Activated T-cell treated with anti-CD3 and anti-CD28 coated beads, Interleukin-2, amount 50 U/mL, for 24 hours (primary cell): ENCODE measurements around the gene CCDC80.

ENCODE experiments used
- DNase-seq: peaks from one replicate; pipeline ENCODE4 v3.0.0-alpha.2; 2020
- H3K27ac Mint-ChIP-seq: 2 replicates; pipeline ENCODE4 v1.8.0; 2020; ENCODE audit warnings: mild to moderate bottlenecking, mixed read lengths
- H3K27me3 Mint-ChIP-seq: 2 replicates; pipeline ENCODE4 v1.8.0; 2020; ENCODE audit warnings: mixed read lengths
- H3K36me3 Mint-ChIP-seq: 2 replicates; pipeline ENCODE4 v1.8.0; 2020; ENCODE audit warnings: low read depth, mixed read lengths
- H3K4me1 Mint-ChIP-seq: 2 replicates; pipeline ENCODE4 v1.8.0; 2020; ENCODE audit warnings: low read depth, mixed read lengths
- H3K4me3 Mint-ChIP-seq: 2 replicates; pipeline ENCODE4 v1.8.0; 2020; ENCODE audit warnings: mild to moderate bottlenecking, moderate library complexity, mixed read lengths
- H3K9me3 Mint-ChIP-seq: 2 replicates; pipeline ENCODE4 v1.8.0; 2020; ENCODE audit warnings: mixed read lengths

The CCDC80 gene, protein sequence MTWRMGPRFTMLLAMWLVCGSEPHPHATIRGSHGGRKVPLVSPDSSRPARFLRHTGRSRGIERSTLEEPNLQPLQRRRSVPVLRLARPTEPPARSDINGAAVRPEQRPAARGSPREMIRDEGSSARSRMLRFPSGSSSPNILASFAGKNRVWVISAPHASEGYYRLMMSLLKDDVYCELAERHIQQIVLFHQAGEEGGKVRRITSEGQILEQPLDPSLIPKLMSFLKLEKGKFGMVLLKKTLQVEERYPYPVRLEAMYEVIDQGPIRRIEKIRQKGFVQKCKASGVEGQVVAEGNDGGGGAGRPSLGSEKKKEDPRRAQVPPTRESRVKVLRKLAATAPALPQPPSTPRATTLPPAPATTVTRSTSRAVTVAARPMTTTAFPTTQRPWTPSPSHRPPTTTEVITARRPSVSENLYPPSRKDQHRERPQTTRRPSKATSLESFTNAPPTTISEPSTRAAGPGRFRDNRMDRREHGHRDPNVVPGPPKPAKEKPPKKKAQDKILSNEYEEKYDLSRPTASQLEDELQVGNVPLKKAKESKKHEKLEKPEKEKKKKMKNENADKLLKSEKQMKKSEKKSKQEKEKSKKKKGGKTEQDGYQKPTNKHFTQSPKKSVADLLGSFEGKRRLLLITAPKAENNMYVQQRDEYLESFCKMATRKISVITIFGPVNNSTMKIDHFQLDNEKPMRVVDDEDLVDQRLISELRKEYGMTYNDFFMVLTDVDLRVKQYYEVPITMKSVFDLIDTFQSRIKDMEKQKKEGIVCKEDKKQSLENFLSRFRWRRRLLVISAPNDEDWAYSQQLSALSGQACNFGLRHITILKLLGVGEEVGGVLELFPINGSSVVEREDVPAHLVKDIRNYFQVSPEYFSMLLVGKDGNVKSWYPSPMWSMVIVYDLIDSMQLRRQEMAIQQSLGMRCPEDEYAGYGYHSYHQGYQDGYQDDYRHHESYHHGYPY

DNA sequence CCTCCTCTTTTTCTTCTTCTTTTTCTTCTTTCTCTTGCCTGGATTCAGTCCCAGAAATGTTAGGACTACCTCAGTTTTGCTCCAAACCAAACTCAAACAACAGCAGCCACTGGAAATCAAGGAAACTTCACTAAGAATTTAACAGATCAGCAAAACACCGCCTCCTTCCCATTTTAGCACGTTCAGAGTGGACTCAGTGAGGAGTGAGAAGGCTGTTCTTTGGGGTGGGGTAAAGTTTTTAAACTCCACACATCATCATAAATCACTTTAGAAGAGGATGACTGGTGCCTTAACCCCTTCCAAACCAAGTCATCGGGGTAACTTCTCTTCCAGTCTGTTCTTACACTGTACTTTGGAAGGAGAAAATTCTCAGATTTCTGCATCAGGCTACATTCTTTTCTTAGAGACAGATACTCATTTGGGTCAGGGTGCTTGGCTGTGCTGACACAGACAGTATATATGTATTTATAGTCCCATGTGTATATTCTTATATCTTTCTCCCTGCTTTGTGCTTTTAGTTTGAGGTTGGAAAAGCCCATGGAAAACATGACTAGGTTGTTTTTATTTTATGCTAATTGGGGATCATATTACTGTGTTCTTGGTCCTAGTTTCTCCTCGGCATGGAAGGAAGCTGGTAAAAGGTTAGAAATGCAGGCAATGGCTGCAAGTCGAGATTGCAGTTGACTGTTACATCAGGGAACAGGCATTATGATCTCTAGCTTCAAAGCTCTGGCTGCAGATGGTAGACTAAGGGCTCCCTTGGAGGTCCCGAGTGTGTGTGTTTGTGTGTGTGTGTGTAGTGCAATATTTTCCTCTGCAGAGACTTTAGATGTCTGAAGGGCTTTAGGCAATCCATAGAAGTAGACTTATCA lies at the start of gene CCDC80:
Gene CCDC80, minus strand, starts transcription at position 214 of the 872 bp plus-strand sequence. CDS start 1,238 bp downstream, outside the sequence.
- H3K4me1 Mint-ChIP-seq: peaks cover 17% of the 10 kb centered on the region
- H3K4me3 Mint-ChIP-seq: no peak within 1 kb of the TSS
- no peak within 1 kb of the TSS for H3K27ac Mint-ChIP-seq
- DNase-seq: no peak
- H3K36me3 Mint-ChIP-seq: no peaks in the 10 kb centered on the region
- H3K27me3 Mint-ChIP-seq: peaks cover 4% of the 10 kb centered on the region
- H3K9me3 Mint-ChIP-seq: no peaks in the 10 kb centered on the region

DNA sequence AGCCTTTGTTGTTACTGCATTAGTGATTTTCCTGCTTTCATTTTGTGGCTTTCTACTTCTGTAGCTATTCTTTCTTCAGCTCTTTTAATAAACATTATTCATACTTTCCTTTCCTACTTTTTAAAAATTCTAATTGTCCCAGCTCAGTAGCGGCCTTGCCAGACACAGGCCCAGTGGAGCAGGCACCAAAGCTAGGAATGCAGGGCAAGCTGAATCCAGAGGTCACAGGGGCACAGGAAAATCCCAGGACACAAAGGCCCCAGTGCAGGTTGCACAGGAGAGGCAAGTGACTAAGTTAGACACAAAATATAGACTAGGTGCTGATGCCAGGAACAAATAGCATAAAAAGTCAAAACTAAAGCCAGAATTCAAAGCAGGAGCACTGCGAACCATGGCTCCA lies 49.0 kb upstream of the CCDC80 start:
- Mint-ChIP-seq H3K4me3 (no peak overlapping the region), H3K4me1 (peaks cover 11% of the 10 kb centered on the region), H3K27ac (no peak overlapping the region)

DNA sequence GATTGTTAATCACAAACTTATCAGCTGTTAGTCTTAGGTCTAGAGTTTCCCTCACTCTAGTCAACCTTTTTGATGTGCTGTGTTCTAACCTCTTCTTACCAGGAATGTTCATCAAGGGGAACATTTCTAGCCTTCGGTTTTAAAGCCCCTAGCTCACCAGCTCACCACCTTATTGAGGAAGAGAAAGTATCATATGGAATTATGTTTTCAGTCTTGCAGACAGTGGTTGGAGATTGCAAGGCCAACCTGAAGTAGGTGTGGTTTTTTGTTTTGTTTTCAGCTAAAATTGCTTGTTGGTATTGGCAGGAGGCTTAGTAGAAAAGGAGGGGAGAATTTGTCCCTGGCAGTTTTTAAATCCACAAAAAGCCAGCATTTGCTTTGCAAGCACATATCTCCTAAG lies 48.4 kb upstream of the CCDC80 start:
- H3K27ac Mint-ChIP-seq: no peak overlapping the region
- no peaks in the 10 kb centered on the region for H3K36me3 Mint-ChIP-seq
- peaks cover 11% of the 10 kb centered on the region for H3K4me1 Mint-ChIP-seq
- H3K4me3 Mint-ChIP-seq: no peak overlapping the region
- DNase-seq: no peak
- H3K9me3 Mint-ChIP-seq: no peaks in the 10 kb centered on the region
- H3K27me3 Mint-ChIP-seq: peaks cover 13% of the 10 kb centered on the region

More for the DNA sequence above, 49.0 kb upstream of the CCDC80 start:
- Mint-ChIP-seq H3K9me3 (no peaks in the 10 kb centered on the region), H3K36me3 (no peaks in the 10 kb centered on the region), H3K27me3 (peaks cover 13% of the 10 kb centered on the region)
- no peak for DNase-seq

DNA sequence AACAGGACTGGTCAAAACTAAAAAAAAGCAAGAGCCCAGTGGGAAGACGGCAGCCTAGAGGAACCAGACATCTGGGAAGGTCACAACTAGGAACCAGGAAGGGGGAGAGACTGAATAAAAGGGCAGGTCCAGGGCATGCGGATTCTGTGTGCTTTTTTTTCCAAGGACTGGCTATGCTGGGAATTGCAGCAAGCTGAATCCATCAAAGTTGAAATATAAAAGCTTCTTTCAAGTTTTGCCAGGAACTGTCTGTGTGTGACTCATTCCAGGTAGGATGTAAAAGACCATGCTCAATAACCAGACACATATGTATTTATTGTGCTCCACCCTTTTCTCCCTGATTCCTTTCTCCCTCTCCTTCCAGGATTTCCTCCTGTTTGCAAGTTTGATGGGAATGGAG lies 47.9 kb upstream of the CCDC80 start:
- H3K36me3 Mint-ChIP-seq: no peaks in the 10 kb centered on the region
- H3K27ac Mint-ChIP-seq: no peak overlapping the region
- H3K9me3 Mint-ChIP-seq: no peaks in the 10 kb centered on the region
- peaks cover 13% of the 10 kb centered on the region for H3K27me3 Mint-ChIP-seq
- peaks cover 11% of the 10 kb centered on the region for H3K4me1 Mint-ChIP-seq
- no peak for DNase-seq
- H3K4me3 Mint-ChIP-seq: no peak overlapping the region

DNA sequence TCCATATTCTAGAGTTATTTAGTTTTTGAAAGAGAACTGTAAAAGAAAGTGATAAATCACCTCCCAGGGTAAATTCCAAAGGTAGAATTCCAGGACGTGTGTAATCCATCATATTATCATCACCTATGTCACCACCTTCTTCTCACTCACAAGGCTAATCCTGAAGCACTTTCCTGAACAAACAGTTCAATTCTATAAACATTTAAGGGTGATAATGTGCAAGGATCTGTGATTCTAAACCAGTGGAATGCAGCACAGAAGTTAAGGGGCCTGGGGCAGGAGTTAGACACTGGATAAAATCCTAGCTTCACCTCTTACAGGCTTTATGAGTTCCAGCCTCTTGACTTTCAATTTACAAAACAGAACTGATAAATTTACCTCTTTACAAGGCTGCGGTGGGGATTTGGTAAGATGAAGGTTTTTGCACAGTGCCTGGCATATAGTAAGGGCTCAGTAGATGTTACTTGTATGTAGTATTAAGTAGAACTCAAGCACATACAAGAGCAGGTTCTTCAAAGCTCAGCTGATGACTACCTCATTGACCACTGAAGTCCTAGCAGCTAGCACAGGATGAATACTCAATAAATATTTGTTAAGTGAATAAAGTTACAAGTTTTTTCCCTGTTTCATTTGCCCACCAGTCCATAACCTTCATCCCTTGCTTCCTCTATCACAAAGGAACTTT lies 47.3 kb upstream of the CCDC80 start:
- no peaks in the 10 kb centered on the region for H3K9me3 Mint-ChIP-seq
- no peak overlapping the region for H3K27ac Mint-ChIP-seq
- no peak overlapping the region for H3K4me3 Mint-ChIP-seq

DNA sequence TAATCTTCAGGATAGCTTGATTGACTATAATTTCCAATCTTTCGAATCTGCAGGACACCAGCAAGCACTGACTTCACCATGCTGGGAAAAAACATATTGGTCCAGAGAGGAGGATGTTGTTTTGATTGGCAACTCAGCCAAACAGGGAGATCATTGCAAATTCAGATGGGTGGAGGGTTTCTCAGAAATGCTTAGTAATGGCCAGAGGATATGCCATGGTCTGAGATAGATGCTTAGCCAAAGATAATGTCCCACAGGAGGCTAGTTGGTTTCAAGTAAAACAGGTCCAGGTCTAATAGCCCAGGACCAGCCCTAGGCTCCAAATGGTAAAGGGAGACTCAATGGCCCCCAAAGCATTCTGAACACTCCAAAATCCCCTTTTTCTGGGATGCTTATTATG lies 46.7 kb upstream of the CCDC80 start:
- DNase-seq: no peak

More for the DNA sequence above, 47.3 kb upstream of the CCDC80 start:
- no peak for DNase-seq
- Mint-ChIP-seq H3K27me3 (peaks cover 13% of the 10 kb centered on the region), H3K4me1 (peaks cover 11% of the 10 kb centered on the region), H3K36me3 (no peaks in the 10 kb centered on the region)

DNA sequence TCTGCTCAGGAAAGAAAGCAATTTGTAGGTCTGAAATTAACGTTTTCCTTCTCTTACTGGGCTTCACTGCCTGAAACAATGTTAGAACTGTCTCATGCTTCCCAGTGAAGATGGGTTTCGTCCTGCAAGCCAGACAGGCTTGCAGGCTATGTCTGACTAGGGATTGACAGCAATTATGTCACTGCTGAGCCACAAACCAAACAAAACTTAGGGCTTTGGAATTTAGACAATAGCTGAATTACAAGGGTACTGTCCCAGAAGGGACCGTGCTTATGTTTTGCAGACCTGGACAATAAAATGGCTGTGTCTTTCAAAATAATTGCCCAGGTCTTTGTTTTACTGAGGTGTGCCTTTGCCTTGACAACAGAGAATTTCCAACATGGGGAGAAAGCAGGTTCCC lies 46.3 kb upstream of the CCDC80 start:
- H3K4me1 Mint-ChIP-seq: peaks cover 11% of the 10 kb centered on the region
- H3K36me3 Mint-ChIP-seq: no peaks in the 10 kb centered on the region
- H3K9me3 Mint-ChIP-seq: no peaks in the 10 kb centered on the region
- peaks cover 13% of the 10 kb centered on the region for H3K27me3 Mint-ChIP-seq
- no peak overlapping the region for H3K4me3 Mint-ChIP-seq
- no peak overlapping the region for H3K27ac Mint-ChIP-seq
- DNase-seq: no peak

More for the DNA sequence above, 46.7 kb upstream of the CCDC80 start:
- peaks cover 11% of the 10 kb centered on the region for H3K4me1 Mint-ChIP-seq
- no peaks in the 10 kb centered on the region for H3K9me3 Mint-ChIP-seq
- H3K27me3 Mint-ChIP-seq: peaks cover 13% of the 10 kb centered on the region
- no peak overlapping the region for H3K4me3 Mint-ChIP-seq
- H3K27ac Mint-ChIP-seq: no peak overlapping the region
- no peaks in the 10 kb centered on the region for H3K36me3 Mint-ChIP-seq

DNA sequence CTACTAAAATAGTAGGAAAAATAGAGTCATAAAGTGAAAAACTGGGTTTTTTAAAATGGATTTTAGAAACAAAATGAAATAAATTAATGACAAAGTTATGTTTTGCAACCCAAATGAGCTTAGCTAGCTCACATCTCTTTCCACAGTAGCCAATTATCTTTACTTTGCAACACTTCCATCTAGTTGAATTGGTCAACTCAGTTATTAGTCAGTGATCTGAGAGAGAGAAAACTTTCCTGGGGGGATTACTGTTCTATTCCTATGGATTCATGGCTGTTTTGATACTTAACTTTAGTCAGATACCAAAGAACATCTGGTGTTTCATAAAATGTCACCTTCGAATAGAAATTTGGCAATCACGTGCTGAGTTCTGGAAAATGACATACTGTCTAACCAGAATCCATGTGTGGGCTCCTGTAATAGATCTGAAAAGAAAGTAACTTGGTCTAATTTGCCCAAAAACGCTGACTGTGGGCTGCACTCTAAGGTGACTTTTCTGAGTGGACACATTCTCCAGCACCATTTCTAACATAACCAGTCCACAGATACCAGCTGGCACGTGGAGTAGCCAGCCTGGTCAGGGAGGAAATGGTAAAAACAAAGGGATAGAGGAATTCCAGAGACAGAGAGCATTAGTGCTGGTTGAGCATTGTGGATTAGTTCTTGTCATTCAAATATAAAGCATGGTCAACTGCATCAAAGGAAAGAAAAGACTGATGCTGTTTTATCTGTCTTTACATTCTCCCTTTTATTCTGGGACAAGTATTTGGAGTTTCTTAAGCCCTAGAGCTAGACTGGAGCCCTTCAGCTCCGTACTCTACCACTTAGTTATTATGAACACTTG lies 45.2 kb upstream of the CCDC80 start:
- Mint-ChIP-seq H3K4me1 (peaks cover 14% of the 10 kb centered on the region), H3K9me3 (no peaks in the 10 kb centered on the region), H3K36me3 (no peaks in the 10 kb centered on the region), H3K27ac (no peak overlapping the region), H3K4me3 (no peak overlapping the region), H3K27me3 (peaks cover 13% of the 10 kb centered on the region)
- no peak for DNase-seq

DNA sequence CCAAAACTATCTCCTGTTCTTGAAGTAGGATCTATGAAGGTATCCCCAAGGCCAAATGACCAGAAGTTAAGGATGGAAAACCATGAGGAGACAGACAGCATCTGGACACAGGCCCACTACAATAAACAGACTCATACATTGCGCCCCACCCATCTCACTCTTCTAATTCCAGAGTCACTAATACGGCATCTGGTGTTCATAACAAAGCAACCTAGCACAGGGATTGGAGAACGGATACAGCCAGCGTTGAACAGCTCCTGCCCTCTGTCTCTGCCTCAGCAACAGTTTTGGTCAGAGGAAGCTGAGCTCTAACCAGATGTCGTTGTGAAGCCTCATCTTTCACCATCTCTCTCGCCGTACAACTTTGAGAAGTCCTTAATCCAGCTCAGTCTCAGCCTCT lies 44.5 kb upstream of the CCDC80 start:
- no peak overlapping the region for H3K27ac Mint-ChIP-seq
- no peak for DNase-seq
- peaks cover 14% of the 10 kb centered on the region for H3K4me1 Mint-ChIP-seq
- H3K4me3 Mint-ChIP-seq: no peak overlapping the region
- H3K27me3 Mint-ChIP-seq: peaks cover 13% of the 10 kb centered on the region
- no peaks in the 10 kb centered on the region for H3K36me3 Mint-ChIP-seq
- no peaks in the 10 kb centered on the region for H3K9me3 Mint-ChIP-seq

DNA sequence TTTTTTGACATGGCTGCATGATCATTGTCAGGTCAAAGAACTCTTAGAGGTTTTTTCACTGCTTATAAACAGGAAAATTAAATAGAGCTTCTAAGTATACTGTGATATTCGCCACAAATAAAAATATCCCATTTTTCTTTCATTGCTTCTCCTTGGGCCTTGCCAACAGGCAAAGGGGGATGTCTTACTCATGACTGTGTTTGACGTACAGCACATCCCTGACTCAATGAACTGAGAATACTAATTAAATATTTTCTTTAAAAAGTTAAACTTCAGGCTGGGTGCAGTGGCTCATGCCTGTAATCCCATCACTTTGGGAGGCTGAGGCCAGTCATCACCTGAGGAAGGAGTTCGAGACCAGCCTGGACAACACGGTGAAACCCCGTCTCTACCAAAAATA lies 41.4 kb upstream of the CCDC80 start:
- Mint-ChIP-seq H3K27ac (no peak overlapping the region), H3K4me3 (no peak overlapping the region), H3K27me3 (peaks cover 10% of the 10 kb centered on the region), H3K9me3 (no peaks in the 10 kb centered on the region), H3K36me3 (no peaks in the 10 kb centered on the region), H3K4me1 (peaks cover 12% of the 10 kb centered on the region)
- DNase-seq: no peak

DNA sequence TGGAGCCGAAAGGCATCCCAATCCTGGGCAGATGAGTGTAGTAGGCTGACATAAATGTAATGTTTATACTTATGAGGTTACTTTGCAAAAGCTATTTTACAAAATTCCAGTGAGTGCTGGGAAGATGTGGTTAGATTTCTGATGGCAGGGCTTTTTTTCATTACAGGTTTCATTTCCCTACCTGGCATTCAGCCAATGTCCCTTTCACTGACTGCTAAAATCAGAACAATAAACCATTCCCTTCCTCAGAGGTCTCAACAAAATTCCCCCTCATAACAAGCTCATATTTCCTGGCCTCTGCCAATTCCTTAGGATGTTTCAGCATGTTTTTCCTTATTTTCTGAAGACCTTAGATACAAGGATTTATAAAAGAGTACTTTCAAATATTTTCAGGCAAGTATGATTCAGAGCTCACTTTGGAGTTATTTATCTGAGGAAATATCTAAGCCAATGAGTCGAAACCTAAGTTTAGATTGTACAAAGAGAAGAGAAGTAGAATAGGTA lies 40.9 kb upstream of the CCDC80 start:
- H3K36me3 Mint-ChIP-seq: no peaks in the 10 kb centered on the region
- H3K4me1 Mint-ChIP-seq: peaks cover 17% of the 10 kb centered on the region
- peaks cover 6% of the 10 kb centered on the region for H3K27me3 Mint-ChIP-seq
- DNase-seq: no peak
- no peak overlapping the region for H3K4me3 Mint-ChIP-seq
- H3K9me3 Mint-ChIP-seq: no peaks in the 10 kb centered on the region
- no peak overlapping the region for H3K27ac Mint-ChIP-seq

DNA sequence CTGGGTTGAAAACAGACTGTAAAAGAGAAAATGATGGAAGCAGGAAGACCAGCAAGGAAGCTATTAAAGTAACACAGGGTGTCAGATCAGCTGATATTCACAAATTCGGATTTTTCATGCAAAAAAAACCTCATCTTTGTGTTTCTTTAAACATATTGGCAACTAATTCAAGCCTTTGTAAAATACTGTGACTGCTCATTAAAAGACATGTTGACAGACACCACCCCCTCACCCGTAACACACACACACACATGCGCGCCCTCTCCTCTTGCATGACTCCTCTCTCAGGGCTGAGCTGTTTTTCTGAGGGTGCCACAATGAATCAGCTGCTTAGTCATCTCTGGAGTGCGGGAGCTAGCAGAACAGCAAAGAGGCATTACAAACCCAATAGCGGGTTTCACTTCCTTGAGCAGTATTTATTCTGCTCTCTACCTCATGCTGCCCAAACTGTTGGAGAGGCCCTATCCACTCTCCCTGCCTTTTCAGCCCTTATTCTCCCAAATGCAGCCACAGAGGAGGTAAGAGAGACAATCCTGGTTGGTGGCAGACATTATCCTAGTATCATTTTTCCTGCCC lies 35.8 kb upstream of the CCDC80 start:
- Mint-ChIP-seq H3K9me3 (no peaks in the 10 kb centered on the region), H3K27me3 (peaks cover 6% of the 10 kb centered on the region), H3K36me3 (no peaks in the 10 kb centered on the region), H3K4me1 (peaks cover 58% of the 10 kb centered on the region), H3K27ac (peak overlapping the region; percentile 70), H3K4me3 (peak overlapping the region; percentile 19)
- peak; percentile 81 for DNase-seq
